IMR-90 (cell line): ENCODE data around the gene NF1. TPM values are rescaled to one million over a fixed set of nuclear protein-coding genes. Genes with fewer than 3 reads are reported as not detected.

Experiments
- ATAC-seq: fragments of 200-7000 bp; cut with Tn5 transposase; 2 replicates; pipeline ENCODE4 v1.9.1; 2020; ENCODE audit warnings: low read depth, mild to moderate bottlenecking, moderate library complexity
- BruUV-seq: library from RNA; stranded (reverse); fragments of 400-500 nt; replicated peaks from 2 replicates; lab custom pipeline; 2021; lab: Mats Ljungman, UMichigan
- CTCF ChIA-PET: fragments of 300-600 bp; formaldehyde crosslinking; extraction: SDS; loops from one replicate; lab custom pipeline; 2021; ENCODE audit warnings: antibody characterized with exemption; lab: Yijun Ruan, JAX
- POLR2A ChIA-PET: fragments of 300-600 bp; sonication (Branson Sonifier 250); formaldehyde crosslinking; loops from one replicate; lab custom pipeline; 2022; ENCODE audit warnings: antibody characterized with exemption; ENCODE audit not compliant: unreplicated experiment; lab: Charles Lee
- DNase-seq: peaks from one replicate; pipeline ENCODE4 v3.0.0; 2013
- H2AFZ ChIP-seq: replicated peaks from 2 replicates; pipeline ENCODE3; 2013; ENCODE audit warnings: low read length, mild to moderate bottlenecking; ENCODE audit not compliant: poor library complexity
- H2AK5ac ChIP-seq: 2 replicates; pipeline ENCODE4 v1.6.1; 2013; ENCODE audit warnings: low read depth, low read length, inconsistent platforms
- H2AK9ac ChIP-seq: replicated peaks from 2 replicates; pipeline ENCODE3; 2013; ENCODE audit warnings: mild to moderate bottlenecking, low read depth, low read length, moderate library complexity; ENCODE audit not compliant: poor library complexity
- H2BK120ac ChIP-seq: 2 replicates; pipeline ENCODE4 v1.6.1; 2013; ENCODE audit warnings: low read depth, low read length, inconsistent platforms
- H2BK15ac ChIP-seq: 3 replicates; pipeline ENCODE4 v1.6.1; 2013; ENCODE audit warnings: low read depth, low read length, inconsistent platforms
- H2BK20ac ChIP-seq: 2 replicates; pipeline ENCODE4 v1.6.1; 2013; ENCODE audit warnings: low read depth, mild to moderate bottlenecking, inconsistent platforms, low read length, moderate library complexity
- H2BK5ac ChIP-seq: 2 replicates; pipeline ENCODE4 v1.6.1; 2013; ENCODE audit warnings: mild to moderate bottlenecking, low read depth, low read length, inconsistent platforms; ENCODE audit not compliant: poor library complexity, severe bottlenecking
- H3K14ac ChIP-seq: replicated peaks from 2 replicates; pipeline ENCODE4 v1.6.1; 2013; ENCODE audit warnings: low read depth, low read length, inconsistent platforms
- H3K18ac ChIP-seq: 2 replicates; pipeline ENCODE4 v1.6.1; 2013; ENCODE audit warnings: low read depth, low read length, control low read depth
- H3K23ac ChIP-seq: 2 replicates; pipeline ENCODE4 v1.6.1; 2013; ENCODE audit warnings: low read depth, low read length, inconsistent platforms
- H3K27ac ChIP-seq: 2 replicates; pipeline ENCODE4 v1.5.1; 2013; ENCODE audit warnings: mild to moderate bottlenecking, control low read depth, low read length; ENCODE audit not compliant: insufficient read depth
- H3K27me3 ChIP-seq: 2 replicates; pipeline ENCODE4 v1.6.1; 2013; ENCODE audit warnings: low read length; ENCODE audit not compliant: control insufficient read depth, insufficient read depth
- H3K36me3 ChIP-seq: 2 replicates; pipeline ENCODE4 v1.6.1; 2013; ENCODE audit warnings: low read length, mixed read lengths; ENCODE audit not compliant: control insufficient read depth, insufficient read depth
- H3K4ac ChIP-seq: 2 replicates; pipeline ENCODE4 v1.6.1; 2013; ENCODE audit warnings: low read depth, low read length, inconsistent platforms
- H3K4me1 ChIP-seq: 2 replicates; pipeline ENCODE4 v1.6.1; 2013; ENCODE audit warnings: low read length, mixed read lengths; ENCODE audit not compliant: control insufficient read depth, insufficient read depth
- H3K4me2 ChIP-seq: 2 replicates; pipeline ENCODE4 v1.6.1; 2013; ENCODE audit warnings: low read depth, mild to moderate bottlenecking, control low read depth, low read length, moderate library complexity
- H3K4me3 ChIP-seq: 2 replicates; pipeline ENCODE4 v1.5.1; 2013; ENCODE audit warnings: low read depth, mild to moderate bottlenecking, control low read depth, low read length, moderate library complexity; ENCODE audit not compliant: insufficient read depth
- H3K56ac ChIP-seq: 2 replicates; pipeline ENCODE4 v1.6.1; 2013; ENCODE audit warnings: low read length, inconsistent platforms; ENCODE audit not compliant: insufficient read depth; ENCODE audit errors: extremely low read depth
- H3K79me1 ChIP-seq, 2 experiments: 2 replicates each; pipeline ENCODE4 v1.6.1; 2013; ENCODE audit warnings: low read length in 2 of 2, inconsistent platforms in 1 of 2, low read depth in 1 of 2
- H3K9ac ChIP-seq: 2 replicates; pipeline ENCODE4 v1.6.1; 2013; ENCODE audit warnings: low read depth, low read length, control low read depth
- H3K9me1 ChIP-seq: 2 replicates; pipeline ENCODE4 v1.6.1; 2013; ENCODE audit warnings: low read length, inconsistent platforms; ENCODE audit not compliant: insufficient read depth
- H3K9me3 ChIP-seq: 2 replicates; pipeline ENCODE4 v1.6.1; 2013; ENCODE audit warnings: low read length; ENCODE audit not compliant: control insufficient read depth, insufficient read depth
- H4K20me1 ChIP-seq: 2 replicates; pipeline ENCODE4 v1.6.1; 2013; ENCODE audit warnings: low read length, inconsistent platforms; ENCODE audit not compliant: insufficient read depth
- H4K5ac ChIP-seq: 2 replicates; pipeline ENCODE4 v1.6.1; 2013; ENCODE audit warnings: mild to moderate bottlenecking, low read depth, low read length, control low read depth
- H4K8ac ChIP-seq, 2 experiments: 2 replicates each; pipeline ENCODE4 v1.6.1; 2013; ENCODE audit warnings: low read depth in 2 of 2, low read length in 2 of 2, control low read depth in 1 of 2, inconsistent platforms in 1 of 2
- H4K91ac ChIP-seq: 2 replicates; pipeline ENCODE4 v1.6.1; 2013; ENCODE audit warnings: low read depth, low read length, inconsistent platforms; ENCODE audit not compliant: insufficient read depth
- BHLHE40 ChIP-seq: fragments of 150-350 bp; IDR thresholded peaks from 2 replicates; pipeline ENCODE4 v1.6.1; 2016; ENCODE audit warnings: mild to moderate bottlenecking, low read depth, low read length
- CEBPB ChIP-seq: IDR thresholded peaks from 2 replicates; pipeline ENCODE4 v1.6.1; 2012; ENCODE audit warnings: low read depth, low read length, improper control_type of control experiment
- CHD1 ChIP-seq: IDR thresholded peaks from 2 replicates; pipeline ENCODE4 v1.6.1; 2012; ENCODE audit warnings: low read depth, low read length, improper control_type of control experiment
- CTCF ChIP-seq: conservative IDR thresholded peaks from 2 replicates; pipeline ENCODE4 v1.5.1; 2012; ENCODE audit warnings: mild to moderate bottlenecking, low read depth, low read length, improper control_type of control experiment
- ELK1 ChIP-seq: fragments of 150-350 bp; IDR thresholded peaks from 2 replicates; pipeline ENCODE4 v1.6.1; 2016; ENCODE audit warnings: low read depth, mild to moderate bottlenecking, low read length, moderate library complexity, borderline replicate concordance
- FOS ChIP-seq: fragments of 150-350 bp; IDR thresholded peaks from 2 replicates; pipeline ENCODE4 v1.6.1; 2016; ENCODE audit warnings: low read depth, low read length
- MAFK ChIP-seq: IDR thresholded peaks from 2 replicates; pipeline ENCODE4 v1.6.1; 2012; ENCODE audit warnings: low read depth, low read length, improper control_type of control experiment
- MAZ ChIP-seq: IDR thresholded peaks from 2 replicates; pipeline ENCODE4 v1.6.1; 2012; ENCODE audit warnings: low read depth, mild to moderate bottlenecking, low read length, improper control_type of control experiment, moderate library complexity, borderline replicate concordance
- MXI1 ChIP-seq: IDR thresholded peaks from 2 replicates; pipeline ENCODE4 v1.6.1; 2012; ENCODE audit warnings: low read depth, mild to moderate bottlenecking, low read length, moderate library complexity, borderline replicate concordance
- NFE2L2 ChIP-seq: fragments of 150-350 bp; IDR thresholded peaks from 2 replicates; pipeline ENCODE4 v1.6.1; 2016; ENCODE audit warnings: low read depth, mild to moderate bottlenecking, low read length
- POLR2A ChIP-seq: IDR thresholded peaks from 2 replicates; pipeline ENCODE4 v1.6.1; 2012; ENCODE audit warnings: mild to moderate bottlenecking, low read depth, low read length
- RAD21 ChIP-seq: IDR thresholded peaks from 2 replicates; pipeline ENCODE4 v1.6.1; 2012; ENCODE audit warnings: low read length, improper control_type of control experiment
- RCOR1 ChIP-seq: IDR thresholded peaks from 2 replicates; pipeline ENCODE4 v1.6.1; 2012; ENCODE audit warnings: mild to moderate bottlenecking, low read length, improper control_type of control experiment; ENCODE audit not compliant: insufficient replicate concordance
- RFX5 ChIP-seq: IDR thresholded peaks from 2 replicates; pipeline ENCODE4 v1.8.0; 2012; ENCODE audit warnings: low read depth, mild to moderate bottlenecking, low read length, moderate library complexity
- SMC3 ChIP-seq: fragments of 150-350 bp; IDR thresholded peaks from 2 replicates; pipeline ENCODE4 v1.6.1; 2016; ENCODE audit warnings: low read depth, mild to moderate bottlenecking, antibody characterized with exemption, low read length, moderate library complexity
- USF2 ChIP-seq: fragments of 150-350 bp; IDR thresholded peaks from 2 replicates; pipeline ENCODE4 v1.6.1; 2017; ENCODE audit warnings: mild to moderate bottlenecking, antibody characterized with exemption, low read length, low read depth
- WGBS, 2 experiments: methylation state at CpG; one replicate each; pipeline versions ENCODE4 v1.1.5 to v1.1.7; 2013; ENCODE audit warnings: missing lambda C conversion rate in 2 of 2; ENCODE audit not compliant: insufficient read length in 1 of 2; ENCODE audit errors: extremely low coverage in 2 of 2; 5-methylcytosine and 5-hydroxymethylcytosine counted together
- dilution Hi-C: fragments of 300-500 bp; cut with HindIII; formaldehyde crosslinking; loops from one replicate; pipeline ENCODE4 v1.14.3; 2018; ENCODE audit warnings: low sequenced_read_pairs; ENCODE audit not compliant: unreplicated experiment
- in situ Hi-C: fragments of 300-500 bp; cut with MboI; formaldehyde crosslinking; loops from 3 replicates; pipeline ENCODE4 v1.14.3; 2019; ENCODE audit warnings: low sequenced_read_pairs, inconsistent platforms, mixed read lengths
- intact Hi-C: fragments of 100-400 bp; cut with micrococcal nuclease; formaldehyde crosslinking; loops from 2 replicates; pipeline ENCODE4 v1.10.0; 2022
- polyA plus RNA-seq, 3 experiments: library from polyadenylated mRNA; depleted of rRNA; stranded (reverse); fragments of >200 nt; gene quantifications; 2 replicates each; pipeline ENCODE4 v1.2.3, GENCODE V29; 2012; ENCODE audit warnings: low replicate concordance in 1 of 3
- total RNA-seq: library from RNA; depleted of rRNA; stranded (reverse); fragments of >200 nt; gene quantifications from 2 replicates; pipeline ENCODE4 v1.2.3, GENCODE V29; 2012

Gene NF1
- total and polyA plus RNA-seq, 2 of the 4 experiments (the other 2 are of a cell fraction) = 17.9 to 48.6 TPM

- Histone ChIP-seq H2AK5ac (no peak overlapping the region), H3K56ac (no peak overlapping the region), H3K4me2 (no peak overlapping the region), H3K9me1 (no peaks in the 10 kb centered on the region), H2AFZ (no peak overlapping the region), H2AK9ac (no peak overlapping the region), H3K4me3 (no peak overlapping the region), H3K4me1 (no peaks in the 10 kb centered on the region; the same call in 1 of the 2 replicates), H3K14ac (no peak overlapping the region), H2BK20ac (no peak overlapping the region), H3K27me3 (peaks cover 14% of the 10 kb centered on the region), H4K8ac (no peak overlapping the region), H3K4ac (no peak overlapping the region), H3K36me3 (no peaks in the 10 kb centered on the region), H2BK5ac (no peak overlapping the region), H3K79me1 (no peaks in the 10 kb centered on the region), H3K27ac (no peak overlapping the region), H3K9ac (no peak overlapping the region), H3K18ac (no peak overlapping the region), H4K20me1 (0 out of 2 replicates have a peak, but pooled peaks cover 3% of the 10 kb centered on the region), H2BK15ac (no peak overlapping the region), H4K91ac (no peak overlapping the region), H4K5ac (no peak overlapping the region), H3K23ac (no peak overlapping the region), H3K9me3 (peaks cover 2% of the 10 kb centered on the region; the same call in 1 of the 2 replicates), H2BK120ac (no peak overlapping the region)
- CTCF ChIA-PET = no interaction called here
- dilution Hi-C loops = no loop called here
- DNase-seq (no peak), ATAC-seq (no peak)
- no TSS peak for BruUV-seq
- intact Hi-C loops = no loop called here
- POLR2A ChIA-PET = no interaction called here
- WGBS, 2 experiments = no CpG with 5 or more reads among the region's 6 CpGs
- in situ Hi-C loops = no loop called here
- TF ChIP-seq FOS (no peak), CHD1 (no peak), RFX5 (no peak), BHLHE40 (no peak), POLR2A (no peak), USF2 (no peak), CEBPB (no peak), ELK1 (no peak), MAFK (no peak), SMC3 (no peak), MAZ (no peak), NFE2L2 (no peak), RCOR1 (no peak), MXI1 (no peak), CTCF (no peak), RAD21 (no peak)
Observed at GRCh38 chr17:31418773-31419350, 324.1 kb downstream of the NF1 start.
